GM12872 (cell line): ENCODE results near the gene P2RX6.

Experiments
- CTCF ChIP-seq: IDR thresholded peaks from 3 replicates; pipeline ENCODE4 v1.5.1; 2011; ENCODE audit warnings: low read depth, mild to moderate bottlenecking, low read length, moderate library complexity; ENCODE audit not compliant: insufficient read depth

The P2RX6 gene

GRCh38 chr22:20972933-20973577 lies 41.9 kb upstream of the P2RX6 start:
- TF ChIP-seq CTCF = no peak

- no peak for TF ChIP-seq CTCF
Measured at GRCh38 chr22:20973634-20974286, 41.2 kb upstream of the P2RX6 start.

GRCh38 chr22:20974336-20974955 lies 40.5 kb upstream of the P2RX6 start:
- no peak for TF ChIP-seq CTCF

- no peak for TF ChIP-seq CTCF
Measured at GRCh38 chr22:20975541-20976290, 39.2 kb upstream of the P2RX6 start.

- TF ChIP-seq CTCF = no peak
Measured at GRCh38 chr22:20976291-20976877, 38.6 kb upstream of the P2RX6 start.

GRCh38 chr22:20977019-20977418 lies 37.9 kb upstream of the P2RX6 start:
- no peak for TF ChIP-seq CTCF

- TF ChIP-seq CTCF = no peak
Measured at GRCh38 chr22:20977516-20978170, 37.3 kb upstream of the P2RX6 start.
